Mucosa of descending colon (tissue), 3 donors: ENCODE measurements around the gene CBLB. TPM values are rescaled to one million over a fixed set of nuclear protein-coding genes. Genes with fewer than 3 reads are reported as not detected.

ENCODE experiments used
- ATAC-seq: fragments of 200-7000 bp; cut with Tn5 transposase; one replicate; pipeline ENCODE4 v1.9.1; 2020; ENCODE audit warnings: mild to moderate bottlenecking, moderate library complexity
- DNase-seq, 3 donors: peaks; one replicate each; pipeline ENCODE4 v3.0.0-alpha.2; 2020
- H3K36me3 ChIP-seq: fragments of 200-600 bp; one replicate; pipeline ENCODE4 v1.8.0; 2021; ENCODE audit warnings: low read depth, mild to moderate bottlenecking
- H3K4me1 ChIP-seq: fragments of 200-600 bp; one replicate; pipeline ENCODE4 v1.8.0; 2021; ENCODE audit warnings: low read depth, mild to moderate bottlenecking
- H3K4me3 ChIP-seq: fragments of 200-600 bp; one replicate; pipeline ENCODE4 v1.8.0; 2021; ENCODE audit warnings: mild to moderate bottlenecking
- H3K9me3 ChIP-seq: fragments of 200-600 bp; one replicate; pipeline ENCODE4 v1.8.0; 2021; ENCODE audit warnings: mild to moderate bottlenecking
- CTCF ChIP-seq: fragments of 200-600 bp; IDR thresholded peaks from one replicate; pipeline ENCODE4 v1.8.0; 2022; ENCODE audit warnings: antibody characterized with exemption, mild to moderate bottlenecking
- intact Hi-C, 2 donors: fragments of 100-400 bp; cut with DNase I in 1 of 2; cut with micrococcal nuclease in 1 of 2; formaldehyde crosslinking; loops; one replicate each; pipeline versions ENCODE4 v1.11.0 to v1.11.1; 2022; cut with DNase I, micrococcal nuclease
- total RNA-seq, 3 donors: library from RNA; stranded (reverse); fragmentation: NEBNext Ultra II Directional in 2 of 3; extraction: Animal tissue kit (Norgen Biotek cat#: 25700) in 2 of 3; gene quantifications; one replicate each; pipeline versions ENCODE4 v1.2.1 to v1.2.4, GENCODE V29; 2021 to 2023
- donor health status: DM: no; HTN: no; CAD: no; lungs with moderate emphysema.
- donor health status: DM: no; HTN: no; CAD: no.
- donor health status: DM: no; HTN: yes; CAD: no.

The CBLB gene
- total RNA-seq, 3 donors from 2014 or later = 41.7 to 52.2 (median 51.0) TPM

GRCh38 chr3:105904678-105905284 is 36.0 kb upstream of the CBLB start:
- DNase-seq (no peak), ATAC-seq (no peak)
- TF ChIP-seq CTCF = no peak
- Histone ChIP-seq H3K4me3 (no peak overlapping the region), H3K9me3 (no peaks in the 10 kb centered on the region), H3K4me1 (no peaks in the 10 kb centered on the region), H3K36me3 (no peaks in the 10 kb centered on the region)
- intact Hi-C loops = no loop called here

GRCh38 chr3:105904251-105904650 is 35.4 kb upstream of the CBLB start:
- DNase-seq (no peak), ATAC-seq (no peak)
- Histone ChIP-seq H3K4me1 (no peaks in the 10 kb centered on the region), H3K4me3 (no peak overlapping the region), H3K9me3 (no peaks in the 10 kb centered on the region), H3K36me3 (no peaks in the 10 kb centered on the region)
- TF ChIP-seq CTCF = no peak
- intact Hi-C loops = no loop called here

DNA sequence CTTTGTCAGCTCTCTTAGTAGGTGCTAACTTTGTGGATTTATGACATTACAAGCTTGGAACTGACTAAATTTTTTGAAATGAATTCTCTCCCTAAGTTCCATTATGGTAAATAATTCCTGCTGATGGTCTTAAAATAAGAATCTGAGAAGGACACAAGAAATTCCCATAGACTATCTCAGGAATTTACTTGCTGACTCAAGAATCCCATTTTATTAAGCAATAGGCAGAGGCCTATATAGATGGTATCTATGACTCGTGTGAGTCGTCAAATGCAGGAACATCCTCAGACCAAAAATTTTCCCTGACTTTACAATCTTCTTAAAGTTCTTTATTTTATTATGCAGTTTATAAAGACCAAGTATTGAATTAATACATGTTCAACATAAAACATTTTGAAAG is 30.7 kb upstream of the CBLB start:
- DNase-seq (no peak), ATAC-seq (no peak)
- H3K36me3 ChIP-seq = no peaks in the 10 kb centered on the region
- no peaks in the 10 kb centered on the region for H3K4me1 ChIP-seq
- no peak overlapping the region for H3K4me3 ChIP-seq
- TF ChIP-seq CTCF = no peak
- H3K9me3 ChIP-seq = no peaks in the 10 kb centered on the region
- intact Hi-C loops = no loop called here

- no peak for TF ChIP-seq CTCF
- Histone ChIP-seq H3K36me3 (no peaks in the 10 kb centered on the region), H3K9me3 (no peaks in the 10 kb centered on the region), H3K4me3 (no peak overlapping the region), H3K4me1 (no peaks in the 10 kb centered on the region)
- no peak for ATAC-seq
- intact Hi-C loops = no loop called here
- DNase-seq = no peak
These were observed 22.3 kb upstream of the CBLB start for GRCh38 chr3:105891101-105891500.

DNA sequence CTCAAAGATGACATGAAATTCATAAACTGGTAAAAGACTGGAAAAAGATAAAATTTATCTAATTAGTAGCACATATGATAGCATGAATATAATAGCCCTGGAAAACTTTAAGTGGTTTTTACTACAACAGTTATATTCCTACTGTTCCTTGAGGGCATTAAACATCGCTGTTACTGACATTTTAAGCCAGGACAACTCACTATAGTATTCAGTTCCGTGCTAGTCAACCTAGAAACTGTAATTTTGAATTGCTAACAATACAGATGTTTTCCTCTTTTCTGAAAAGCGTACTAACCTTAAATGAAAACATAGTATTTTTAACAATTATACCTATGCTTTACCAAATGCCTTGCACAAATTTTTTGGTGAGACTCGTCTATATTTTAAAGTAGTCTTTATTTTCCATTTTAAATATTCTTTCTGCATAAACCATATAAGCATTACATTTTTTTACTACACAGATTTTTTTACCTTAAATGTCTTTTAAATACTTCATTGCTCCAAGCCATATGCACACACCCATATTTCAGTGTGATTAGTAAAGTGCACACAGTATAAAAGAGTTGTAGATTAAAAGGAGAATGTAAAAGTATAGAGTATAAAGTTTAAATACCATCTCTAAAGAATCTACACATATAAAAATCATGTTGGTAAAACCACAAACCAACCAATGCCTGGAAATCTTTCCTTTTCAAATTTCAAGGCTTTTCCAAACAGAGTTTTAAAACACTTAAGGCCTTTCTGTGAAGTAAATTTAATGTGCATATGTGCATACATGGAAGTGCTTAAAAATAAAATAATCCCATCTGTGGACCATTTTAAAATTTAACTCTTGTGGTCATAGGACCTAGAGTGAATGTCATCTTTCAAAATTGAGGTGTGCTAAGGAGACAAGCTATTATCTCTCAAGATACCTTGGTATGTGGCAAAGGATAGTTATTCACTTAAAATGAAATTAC is 20.1 kb upstream of the CBLB start:
- DNase-seq = no peak
- no peak overlapping the region for H3K4me3 ChIP-seq
- intact Hi-C loops = no loop called here
- TF ChIP-seq CTCF = no peak
- ATAC-seq = no peak
- no peaks in the 10 kb centered on the region for H3K36me3 ChIP-seq
- H3K4me1 ChIP-seq = no peaks in the 10 kb centered on the region
- no peaks in the 10 kb centered on the region for H3K9me3 ChIP-seq
